ENCODE data around the gene PRRC1. TPM values are rescaled to one million over a fixed set of nuclear protein-coding genes. Genes with fewer than 3 reads are reported as not detected.
A peak's percentile ranks its signal among the peaks of the same experiment; 100 is the strongest.

Gene PRRC1
- polyA plus RNA-seq, 1 donor from 2014 or later, result 36.3 TPM

- no peak overlapping the region for H3K4me3 ChIP-seq (ENCODE audit: low read length)
- no peaks in the 10 kb centered on the region for H3K9me3 ChIP-seq (ENCODE audit: low read length)
- no peak overlapping the region for H3K9ac ChIP-seq (ENCODE audit: low read length)
Measured at GRCh38 chr5:127561254-127561653, 43.8 kb downstream of the PRRC1 start.

DNA sequence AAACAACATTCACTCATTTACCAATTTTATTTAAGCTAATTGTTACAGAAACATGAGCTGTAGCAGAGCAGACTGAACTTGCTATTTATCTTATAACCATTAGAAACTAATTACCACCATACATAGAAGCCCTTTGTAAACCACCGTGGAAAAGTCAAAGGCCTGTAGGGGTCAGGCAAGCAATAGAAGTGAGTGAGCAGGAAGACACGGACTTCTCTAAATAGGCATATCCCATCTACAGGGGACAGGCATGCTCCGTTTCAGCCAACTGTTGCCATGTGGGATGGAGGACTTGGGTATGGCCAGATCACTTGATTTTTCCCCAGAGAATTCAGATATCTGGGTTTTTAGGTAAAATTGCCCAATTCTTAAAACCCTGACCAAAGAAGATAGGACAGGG lies 44.8 kb downstream of the PRRC1 start:
- Histone ChIP-seq H3K79me2 (replicated peaks; ENCODE audit: insufficient read depth, low read length) (no peaks in the 10 kb centered on the region), H3K9ac (ENCODE audit: low read length) (no peak overlapping the region), H3K4me3 (ENCODE audit: low read length) (no peak overlapping the region), H3F3A (ENCODE audit: insufficient read depth, low read length, poor library complexity, severe bottlenecking) (no peaks in the 10 kb centered on the region), H3K27ac (ENCODE audit: low read length) (no peak overlapping the region), H3K4me2 (ENCODE audit: low read length) (no peak overlapping the region), H4K20me1 (ENCODE audit: insufficient read depth) (no peaks in the 10 kb centered on the region), H3K9me3 (ENCODE audit: low read length) (no peaks in the 10 kb centered on the region), H3K9me2 (ENCODE audit: insufficient read depth, low read length) (no peaks in the 10 kb centered on the region), H3K36me3 (ENCODE audit: insufficient read depth, low read length) (no peaks in the 10 kb centered on the region), H3K27me3 (ENCODE audit: insufficient read depth, low read depth, low read length) (no peaks in the 10 kb centered on the region), H2AFZ (ENCODE audit: low read depth, low read length) (no peak overlapping the region)
- TF ChIP-seq EZH2 (IDR thresholded peaks at IDR 0.05; ENCODE audit: borderline replicate concordance, insufficient read depth, low read length, poor library complexity, severe bottlenecking) (no peak), EP300 (conservative IDR thresholded peaks at IDR 0.05; ENCODE audit: poor library complexity, severe bottlenecking) (no peak), MXI1 (conservative IDR thresholded peaks at IDR 0.05; ENCODE audit: poor library complexity, severe bottlenecking) (no peak), TAF1 (IDR thresholded peaks at IDR 0.05; ENCODE audit: low read depth) (no peak), RAD21 (conservative IDR thresholded peaks at IDR 0.05) (peak; percentile 51), SMC3 (conservative IDR thresholded peaks at IDR 0.05; ENCODE audit: poor library complexity) (peak; percentile 17), POLR2AphosphoS5 (IDR thresholded peaks at IDR 0.05) (no peak), REST (IDR thresholded peaks at IDR 0.05; ENCODE audit: borderline replicate concordance) (no peak)
- TF ChIP-seq, protein P1, sequence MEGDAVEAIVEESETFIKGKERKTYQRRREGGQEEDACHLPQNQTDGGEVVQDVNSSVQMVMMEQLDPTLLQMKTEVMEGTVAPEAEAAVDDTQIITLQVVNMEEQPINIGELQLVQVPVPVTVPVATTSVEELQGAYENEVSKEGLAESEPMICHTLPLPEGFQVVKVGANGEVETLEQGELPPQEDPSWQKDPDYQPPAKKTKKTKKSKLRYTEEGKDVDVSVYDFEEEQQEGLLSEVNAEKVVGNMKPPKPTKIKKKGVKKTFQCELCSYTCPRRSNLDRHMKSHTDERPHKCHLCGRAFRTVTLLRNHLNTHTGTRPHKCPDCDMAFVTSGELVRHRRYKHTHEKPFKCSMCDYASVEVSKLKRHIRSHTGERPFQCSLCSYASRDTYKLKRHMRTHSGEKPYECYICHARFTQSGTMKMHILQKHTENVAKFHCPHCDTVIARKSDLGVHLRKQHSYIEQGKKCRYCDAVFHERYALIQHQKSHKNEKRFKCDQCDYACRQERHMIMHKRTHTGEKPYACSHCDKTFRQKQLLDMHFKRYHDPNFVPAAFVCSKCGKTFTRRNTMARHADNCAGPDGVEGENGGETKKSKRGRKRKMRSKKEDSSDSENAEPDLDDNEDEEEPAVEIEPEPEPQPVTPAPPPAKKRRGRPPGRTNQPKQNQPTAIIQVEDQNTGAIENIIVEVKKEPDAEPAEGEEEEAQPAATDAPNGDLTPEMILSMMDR (IDR thresholded peaks at IDR 0.05; ENCODE audit: poor library complexity, severe bottlenecking), result peak; percentile 49

More at GRCh38 chr5:127561254-127561653, 43.8 kb downstream of the PRRC1 start:
- Histone ChIP-seq H3K36me3 (ENCODE audit: insufficient read depth, low read length) (no peaks in the 10 kb centered on the region), H3K79me2 (replicated peaks; ENCODE audit: insufficient read depth, low read length) (no peaks in the 10 kb centered on the region), H4K20me1 (ENCODE audit: insufficient read depth) (no peaks in the 10 kb centered on the region), H3K9me2 (ENCODE audit: insufficient read depth, low read length) (no peaks in the 10 kb centered on the region), H3K4me2 (ENCODE audit: low read length) (no peak overlapping the region), H3F3A (ENCODE audit: insufficient read depth, low read length, poor library complexity, severe bottlenecking) (no peaks in the 10 kb centered on the region), H2AFZ (ENCODE audit: low read depth, low read length) (no peak overlapping the region), H3K27me3 (ENCODE audit: insufficient read depth, low read depth, low read length) (no peaks in the 10 kb centered on the region), H3K27ac (ENCODE audit: low read length) (no peak overlapping the region)
- no peak for TF ChIP-seq SMC3 (conservative IDR thresholded peaks at IDR 0.05; ENCODE audit: poor library complexity)
- TF ChIP-seq REST (IDR thresholded peaks at IDR 0.05; ENCODE audit: borderline replicate concordance), result no peak
